ENCODE measurements around the gene HACD2.
A peak's percentile ranks its signal among the peaks of the same experiment; 100 is the strongest.

Gene HACD2

GRCh38 chr3:123524981-123525380 is 59.9 kb downstream of the HACD2 start:
- no peak for DNase-seq (ENCODE audit: low read depth)

GRCh38 chr3:123523023-123523412 is 61.8 kb downstream of the HACD2 start:
- DNase-seq (ENCODE audit: low read depth): no peak

DNA sequence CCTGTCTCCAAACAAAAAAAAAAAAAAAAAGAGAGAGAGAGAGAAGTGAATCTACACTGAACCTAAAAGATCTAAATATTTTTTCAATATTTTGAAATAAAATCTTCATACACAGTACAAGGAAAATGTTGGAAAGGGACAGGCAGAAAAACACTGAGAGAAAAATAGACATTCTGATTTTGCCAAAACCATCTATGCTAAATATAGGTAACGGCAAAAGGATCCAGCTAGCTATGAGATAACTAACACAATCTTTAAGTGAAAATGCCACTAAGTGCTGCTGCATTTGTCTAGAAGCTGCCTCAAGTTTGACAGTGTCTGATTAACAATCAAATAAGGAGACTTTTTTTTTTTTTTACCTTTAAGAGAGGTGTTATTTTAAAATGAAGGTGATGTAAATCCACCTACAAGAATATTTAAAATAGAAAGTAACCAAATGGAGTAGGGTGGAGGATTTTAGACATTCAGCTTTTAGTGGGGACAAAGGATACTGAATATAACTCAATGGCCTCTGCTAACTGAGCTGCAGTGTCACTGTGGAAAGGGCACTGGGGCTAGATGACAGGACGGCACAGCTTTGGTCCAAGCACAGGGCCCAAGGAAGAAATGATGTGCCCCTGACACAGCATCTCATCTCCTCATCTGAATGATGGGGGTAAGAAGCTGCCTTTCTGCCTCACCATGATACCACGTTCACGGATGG is 62.4 kb downstream of the HACD2 start:
- no peak for DNase-seq (ENCODE audit: low read depth)

- DNase-seq (ENCODE audit: low read depth): no peak
Observed at GRCh38 chr3:123521179-123521969, 63.5 kb downstream of the HACD2 start.

DNA sequence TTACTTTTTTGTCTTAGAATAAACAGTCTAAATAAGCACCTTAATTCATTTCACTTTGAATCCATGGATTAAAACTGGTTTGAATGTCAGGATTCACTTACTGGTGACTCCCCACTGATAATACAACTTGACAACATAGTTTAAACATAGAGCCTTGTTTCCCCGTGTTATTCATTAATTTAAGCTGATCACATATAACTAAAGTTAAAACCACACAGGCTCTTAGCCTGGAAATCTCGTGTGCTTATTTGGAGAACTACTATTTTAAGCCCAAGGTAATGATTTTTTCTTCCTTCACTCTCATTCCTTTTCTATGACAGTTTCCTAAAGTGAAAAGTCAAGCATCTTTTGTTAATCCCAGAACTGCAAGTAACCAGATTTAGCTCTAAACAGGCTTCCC is 64.2 kb downstream of the HACD2 start:
- DNase-seq (ENCODE audit: low read depth): no peak

DNA sequence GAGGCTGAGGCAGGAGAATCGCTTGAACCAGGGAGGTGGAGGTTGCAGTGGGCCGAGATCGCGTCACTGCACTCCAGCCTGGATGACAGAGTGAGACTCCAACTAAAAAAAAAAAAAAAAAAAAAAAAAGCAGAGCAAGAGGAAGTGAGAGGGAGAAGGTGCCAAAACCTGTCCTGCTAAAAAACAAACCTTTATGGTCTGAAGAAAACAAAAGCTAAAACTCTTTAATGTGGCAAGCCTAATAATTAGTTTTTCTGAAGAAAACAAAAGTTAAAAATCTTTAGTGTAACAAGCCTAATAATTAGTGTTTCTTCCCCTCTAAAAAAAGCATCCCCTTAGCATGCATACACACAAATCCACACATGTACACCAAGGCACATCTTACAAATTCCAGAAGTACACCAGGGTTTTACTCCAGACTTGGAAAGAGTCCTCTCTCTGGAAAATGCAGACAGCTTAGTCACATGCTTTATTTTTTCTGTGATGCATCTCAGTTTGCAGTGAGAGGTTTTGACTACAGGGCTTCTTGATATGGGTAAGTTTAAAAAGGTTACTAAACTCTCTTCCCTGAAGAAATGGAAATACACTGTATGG is 65.9 kb downstream of the HACD2 start:
- no peak for DNase-seq (ENCODE audit: low read depth)

DNA sequence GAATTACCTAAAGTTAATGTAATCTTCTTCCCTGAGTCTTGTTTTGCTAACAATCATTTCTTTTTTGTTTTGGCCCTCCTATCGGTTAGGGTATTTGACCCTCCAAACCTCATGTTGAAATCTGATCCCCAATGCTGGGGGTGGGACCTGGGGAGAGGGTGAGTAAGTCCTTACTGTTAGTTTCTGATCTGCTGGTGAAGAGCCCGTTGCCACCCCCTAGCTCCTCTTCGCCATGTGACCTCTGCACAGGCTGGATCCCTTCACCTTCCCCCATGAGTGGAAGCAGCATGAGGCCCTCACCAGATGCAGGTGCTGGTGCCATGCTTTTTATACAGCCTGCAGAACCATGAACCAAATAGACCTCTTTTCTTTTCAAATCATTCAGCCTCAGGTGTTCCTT is 73.1 kb downstream of the HACD2 start:
- no peak for DNase-seq (ENCODE audit: low read depth)

DNA sequence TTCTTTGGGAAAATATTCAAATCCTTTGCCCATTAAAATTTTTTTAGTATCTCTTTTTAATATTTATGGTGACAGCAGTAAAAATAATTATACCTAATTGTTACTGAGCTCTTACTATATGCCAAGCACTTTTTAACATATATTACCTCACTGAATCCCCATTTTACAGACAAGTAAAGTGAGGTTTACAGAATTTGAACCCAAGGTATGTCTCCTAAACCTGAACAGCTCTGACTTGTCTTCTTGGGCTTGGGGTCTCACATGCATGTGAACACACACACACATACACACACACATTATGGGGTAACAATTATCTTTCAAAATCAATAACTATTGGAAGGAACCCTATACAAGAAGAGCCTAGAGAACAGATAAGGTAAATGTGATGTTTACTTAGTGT is 73.8 kb downstream of the HACD2 start:
- no peak for DNase-seq (ENCODE audit: low read depth)

DNA sequence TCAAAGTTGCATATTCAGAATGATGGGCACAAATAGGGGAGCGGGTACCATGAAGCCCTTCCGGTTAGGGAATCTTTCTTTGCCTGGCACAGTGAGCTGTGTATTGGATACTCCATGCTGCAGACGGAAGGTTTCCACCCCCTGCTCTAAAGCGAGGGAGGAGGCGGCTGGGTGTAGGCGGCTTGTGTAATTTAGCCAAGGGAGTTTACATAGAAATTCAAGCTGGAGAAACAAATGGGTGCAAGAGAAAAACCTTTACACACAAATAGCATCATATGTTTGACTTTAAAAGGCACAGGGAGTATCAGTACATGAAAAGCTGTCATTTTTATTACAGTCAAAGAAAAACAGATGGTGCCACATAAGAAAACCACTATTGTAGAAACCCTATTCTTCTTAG is 76.7 kb downstream of the HACD2 start:
- no peak for DNase-seq (ENCODE audit: low read depth)

GRCh38 chr3:123505820-123506219 is 79.0 kb downstream of the HACD2 start:
- no peak for DNase-seq (ENCODE audit: low read depth)

DNA sequence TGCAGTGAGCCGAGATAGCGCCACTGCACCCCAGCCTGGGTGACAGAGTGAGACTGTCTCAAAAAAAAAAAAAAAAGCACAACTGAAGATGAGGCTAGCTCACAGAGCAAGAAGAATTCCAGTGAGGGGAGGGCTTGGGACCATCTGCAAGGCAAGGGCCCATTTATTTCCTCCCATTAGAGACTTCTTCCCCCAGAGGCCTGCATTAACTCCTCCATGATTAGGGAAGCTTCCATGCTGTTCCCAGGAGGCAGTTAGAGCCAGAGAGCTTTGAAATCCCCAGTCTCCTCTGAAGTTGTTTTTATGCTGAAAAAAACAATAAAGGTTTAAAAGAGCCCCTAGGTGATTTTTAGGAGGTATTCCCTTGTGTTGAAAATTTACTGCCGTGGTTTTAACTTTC is 81.7 kb downstream of the HACD2 start:
- DNase-seq (ENCODE audit: low read depth): no peak

DNA sequence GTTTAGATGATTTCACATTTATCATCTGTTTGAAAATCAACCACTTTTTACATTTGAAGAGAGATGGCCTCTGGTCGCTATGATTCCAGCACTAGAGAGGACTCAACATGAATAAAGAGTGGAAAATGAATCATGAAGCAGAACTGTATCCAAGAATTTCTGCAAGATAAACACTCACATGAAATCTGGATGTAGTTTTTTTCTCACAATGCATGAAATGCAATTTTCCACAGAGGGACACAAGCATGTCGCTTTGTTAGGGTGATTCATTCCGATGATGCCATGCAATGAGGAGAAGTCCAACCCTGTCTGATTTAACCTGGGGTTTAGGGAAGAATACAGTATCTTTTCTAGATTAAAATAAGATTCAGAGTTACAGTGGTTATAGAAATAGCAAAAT is 85.5 kb downstream of the HACD2 start:
- DNase-seq (ENCODE audit: low read depth): peak; percentile 36

DNA sequence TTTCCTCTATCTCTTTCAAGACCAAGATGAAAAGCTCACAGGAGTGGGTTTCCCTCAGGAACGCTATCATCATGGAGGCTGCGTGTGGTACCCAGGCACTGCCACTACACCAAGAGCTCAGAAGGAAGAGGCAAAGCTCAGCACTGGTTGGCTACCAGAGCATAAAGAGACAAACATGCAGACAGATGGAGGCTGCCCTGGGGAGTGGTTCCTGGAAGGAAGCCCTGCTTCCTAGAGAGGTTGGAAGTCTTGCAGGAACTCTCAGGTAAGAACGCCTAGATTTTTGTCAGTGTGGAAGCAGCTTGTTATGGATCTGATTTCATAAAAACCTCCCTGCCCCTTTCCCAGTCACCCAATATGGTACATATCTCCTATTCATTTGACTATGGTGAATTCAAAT is 86.1 kb downstream of the HACD2 start:
- DNase-seq (ENCODE audit: low read depth): no peak

- DNase-seq (ENCODE audit: low read depth): no peak
Observed at GRCh38 chr3:123493912-123494311, 90.9 kb downstream of the HACD2 start.

GRCh38 chr3:123491966-123492587 is 92.8 kb downstream of the HACD2 start:
- no peak for DNase-seq (ENCODE audit: low read depth)

- peak; percentile 48 for DNase-seq (ENCODE audit: low read depth)
Observed at GRCh38 chr3:123489400-123490004, 95.4 kb downstream of the HACD2 start.

- DNase-seq (ENCODE audit: low read depth): no peak
Observed at GRCh38 chr3:123488645-123489347, 96.1 kb downstream of the HACD2 start.

DNA sequence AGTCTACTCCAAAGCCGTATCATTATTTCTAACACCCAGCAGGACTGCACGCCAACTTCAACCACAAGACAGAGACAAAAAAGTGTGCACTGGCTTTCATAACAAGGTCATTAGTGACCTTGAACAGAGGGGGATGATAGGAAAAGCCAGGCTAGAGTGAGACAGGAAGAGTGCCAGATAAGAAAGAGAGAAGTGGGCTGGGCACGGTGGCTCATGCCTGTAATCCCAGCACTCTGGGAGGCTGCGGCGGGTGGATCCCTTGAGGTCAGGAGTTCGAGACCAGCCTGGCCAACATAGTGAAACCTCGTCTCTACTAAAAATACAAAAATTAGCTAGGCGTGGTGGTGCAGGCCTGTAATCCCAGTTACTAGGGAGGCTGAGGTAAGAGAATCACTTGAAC is 97.8 kb downstream of the HACD2 start:
- DNase-seq (ENCODE audit: low read depth): peak; percentile 14

GRCh38 chr3:123486460-123486859 is 98.4 kb downstream of the HACD2 start:
- no peak for DNase-seq (ENCODE audit: low read depth)

DNA sequence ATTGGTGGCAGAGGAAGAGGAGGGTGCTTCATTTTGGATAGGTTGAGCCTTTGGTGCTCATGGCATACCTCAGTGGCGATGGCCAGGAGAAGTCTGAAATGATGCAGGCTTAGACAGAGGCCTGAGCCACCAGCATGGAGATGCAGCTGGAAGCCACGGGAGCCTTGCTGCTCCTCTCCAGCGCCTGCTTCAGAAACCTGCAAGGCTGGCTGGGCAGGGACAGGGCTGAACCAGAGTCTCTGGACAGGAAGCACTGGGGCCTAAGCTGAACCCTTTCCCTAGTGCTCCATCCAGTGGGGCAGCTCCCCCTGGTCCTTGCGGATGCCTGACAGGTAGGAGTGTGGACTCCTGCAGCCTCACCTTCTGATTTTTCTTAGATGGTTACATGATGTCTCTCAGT is 99.3 kb downstream of the HACD2 start:
- no peak for DNase-seq (ENCODE audit: low read depth)

GRCh38 chr3:123483146-123483545 is 101.7 kb downstream of the HACD2 start:
- DNase-seq (ENCODE audit: low read depth): no peak

All from amniotic epithelial cell (primary cell).